Measurements from ENCODE around the gene DDX20.

DNA sequence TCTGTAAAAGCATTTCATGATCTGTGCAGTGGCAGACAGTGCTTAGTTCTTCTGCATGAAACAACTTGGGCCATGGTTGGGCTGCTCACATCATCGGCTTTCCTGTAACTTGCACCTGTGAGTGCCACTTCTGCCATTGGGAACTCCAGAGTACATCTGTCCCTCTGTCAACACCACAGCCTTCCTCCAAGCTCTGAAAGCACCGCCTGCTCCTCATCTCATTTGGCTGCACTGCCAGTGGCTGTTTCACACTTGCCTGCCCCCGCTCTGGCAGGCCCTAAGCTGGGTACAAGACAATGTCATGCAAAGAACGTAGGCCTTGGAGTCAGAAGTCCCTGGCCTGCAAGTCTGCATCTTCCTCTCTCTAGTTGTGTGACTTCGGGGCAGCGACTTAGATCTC is 46.4 kb downstream of the DDX20 start:
- TF ChIP-seq, protein P1, sequence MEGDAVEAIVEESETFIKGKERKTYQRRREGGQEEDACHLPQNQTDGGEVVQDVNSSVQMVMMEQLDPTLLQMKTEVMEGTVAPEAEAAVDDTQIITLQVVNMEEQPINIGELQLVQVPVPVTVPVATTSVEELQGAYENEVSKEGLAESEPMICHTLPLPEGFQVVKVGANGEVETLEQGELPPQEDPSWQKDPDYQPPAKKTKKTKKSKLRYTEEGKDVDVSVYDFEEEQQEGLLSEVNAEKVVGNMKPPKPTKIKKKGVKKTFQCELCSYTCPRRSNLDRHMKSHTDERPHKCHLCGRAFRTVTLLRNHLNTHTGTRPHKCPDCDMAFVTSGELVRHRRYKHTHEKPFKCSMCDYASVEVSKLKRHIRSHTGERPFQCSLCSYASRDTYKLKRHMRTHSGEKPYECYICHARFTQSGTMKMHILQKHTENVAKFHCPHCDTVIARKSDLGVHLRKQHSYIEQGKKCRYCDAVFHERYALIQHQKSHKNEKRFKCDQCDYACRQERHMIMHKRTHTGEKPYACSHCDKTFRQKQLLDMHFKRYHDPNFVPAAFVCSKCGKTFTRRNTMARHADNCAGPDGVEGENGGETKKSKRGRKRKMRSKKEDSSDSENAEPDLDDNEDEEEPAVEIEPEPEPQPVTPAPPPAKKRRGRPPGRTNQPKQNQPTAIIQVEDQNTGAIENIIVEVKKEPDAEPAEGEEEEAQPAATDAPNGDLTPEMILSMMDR (IDR thresholded peaks at IDR 0.05; ENCODE audit: insufficient read depth, low read depth, low read length): no peak
- no peak for TF ChIP-seq EZH2 (IDR thresholded peaks at IDR 0.05; ENCODE audit: insufficient read depth, low read length)

Data from astrocyte (in vitro differentiated cells and primary cell).